Activated T-cell treated with anti-CD3 and anti-CD28 coated beads, Interleukin-2, amount 50 U/mL, for 24 hours (primary cell): Measurements from ENCODE around the gene TROAP.
A peak's percentile ranks its signal among the peaks of the same experiment; 100 is the strongest.

Experiments used
- DNase-seq: peaks from one replicate; pipeline ENCODE4 v3.0.0-alpha.2; 2020
- H3K27ac Mint-ChIP-seq: 2 replicates; pipeline ENCODE4 v1.8.0; 2020; ENCODE audit warnings: mild to moderate bottlenecking, mixed read lengths
- H3K27me3 Mint-ChIP-seq: 2 replicates; pipeline ENCODE4 v1.8.0; 2020; ENCODE audit warnings: mixed read lengths
- H3K36me3 Mint-ChIP-seq: 2 replicates; pipeline ENCODE4 v1.8.0; 2020; ENCODE audit warnings: low read depth, mixed read lengths
- H3K4me1 Mint-ChIP-seq: 2 replicates; pipeline ENCODE4 v1.8.0; 2020; ENCODE audit warnings: low read depth, mixed read lengths
- H3K4me3 Mint-ChIP-seq: 2 replicates; pipeline ENCODE4 v1.8.0; 2020; ENCODE audit warnings: mild to moderate bottlenecking, moderate library complexity, mixed read lengths
- H3K9me3 Mint-ChIP-seq: 2 replicates; pipeline ENCODE4 v1.8.0; 2020; ENCODE audit warnings: mixed read lengths

TROAP gene

GRCh38 chr12:49349266-49349665 is 26.2 kb downstream of the TROAP start:
- no peak overlapping the region for H3K27ac Mint-ChIP-seq
- H3K36me3 Mint-ChIP-seq: no peaks in the 10 kb centered on the region
- H3K4me1 Mint-ChIP-seq: peaks cover 27% of the 10 kb centered on the region

GRCh38 chr12:49352351-49352750 is 29.3 kb downstream of the TROAP start:
- no peak overlapping the region for H3K4me3 Mint-ChIP-seq
- peaks cover 56% of the 10 kb centered on the region for H3K27me3 Mint-ChIP-seq
- H3K27ac Mint-ChIP-seq: no peak overlapping the region
- H3K36me3 Mint-ChIP-seq: no peaks in the 10 kb centered on the region
- no peak for DNase-seq
- peaks cover 5% of the 10 kb centered on the region for H3K4me1 Mint-ChIP-seq
- H3K9me3 Mint-ChIP-seq: no peaks in the 10 kb centered on the region

More at GRCh38 chr12:49349266-49349665, 26.2 kb downstream of the TROAP start:
- Mint-ChIP-seq H3K9me3 (no peaks in the 10 kb centered on the region), H3K4me3 (no peak overlapping the region), H3K27me3 (peaks cover 71% of the 10 kb centered on the region)
- no peak for DNase-seq

- peaks cover 39% of the 10 kb centered on the region for H3K27me3 Mint-ChIP-seq
Observed at GRCh38 chr12:49355913-49356312, 32.9 kb downstream of the TROAP start.

GRCh38 chr12:49357103-49357678 is 34.1 kb downstream of the TROAP start:
- Mint-ChIP-seq H3K4me3 (no peak overlapping the region), H3K27ac (no peak overlapping the region), H3K9me3 (no peaks in the 10 kb centered on the region), H3K27me3 (peaks cover 29% of the 10 kb centered on the region), H3K36me3 (no peaks in the 10 kb centered on the region), H3K4me1 (peaks cover 2% of the 10 kb centered on the region)
- no peak for DNase-seq

More at GRCh38 chr12:49355913-49356312, 32.9 kb downstream of the TROAP start:
- no peak for DNase-seq
- Mint-ChIP-seq H3K27ac (no peak overlapping the region), H3K36me3 (no peaks in the 10 kb centered on the region), H3K4me1 (peaks cover 2% of the 10 kb centered on the region), H3K9me3 (no peaks in the 10 kb centered on the region), H3K4me3 (no peak overlapping the region)

- Mint-ChIP-seq H3K27ac (no peak overlapping the region), H3K4me1 (peaks cover 2% of the 10 kb centered on the region), H3K27me3 (peaks cover 20% of the 10 kb centered on the region), H3K9me3 (no peaks in the 10 kb centered on the region), H3K36me3 (no peaks in the 10 kb centered on the region), H3K4me3 (no peak overlapping the region)
- DNase-seq: no peak
Observed at GRCh38 chr12:49358483-49359141, 35.6 kb downstream of the TROAP start.

GRCh38 chr12:49359671-49360070 is 36.6 kb downstream of the TROAP start:
- Mint-ChIP-seq H3K27ac (no peak overlapping the region), H3K4me1 (peaks cover 2% of the 10 kb centered on the region), H3K27me3 (peaks cover 14% of the 10 kb centered on the region), H3K4me3 (no peak overlapping the region), H3K9me3 (no peaks in the 10 kb centered on the region), H3K36me3 (no peaks in the 10 kb centered on the region)
- no peak for DNase-seq

- no peak for DNase-seq
- Mint-ChIP-seq H3K4me1 (peaks cover 12% of the 10 kb centered on the region), H3K4me3 (no peak overlapping the region), H3K27me3 (peaks cover 7% of the 10 kb centered on the region), H3K9me3 (no peaks in the 10 kb centered on the region), H3K27ac (no peak overlapping the region), H3K36me3 (peaks cover 7% of the 10 kb centered on the region)
Observed at GRCh38 chr12:49362077-49362476, 39.0 kb downstream of the TROAP start.

- Mint-ChIP-seq H3K27ac (no peak overlapping the region), H3K4me3 (no peak overlapping the region), H3K9me3 (no peaks in the 10 kb centered on the region), H3K4me1 (peaks cover 34% of the 10 kb centered on the region), H3K27me3 (no peaks in the 10 kb centered on the region), H3K36me3 (peaks cover 7% of the 10 kb centered on the region)
- DNase-seq: no peak
Observed at GRCh38 chr12:49364989-49365388, 41.9 kb downstream of the TROAP start.

- Mint-ChIP-seq H3K36me3 (peaks cover 7% of the 10 kb centered on the region), H3K27me3 (no peaks in the 10 kb centered on the region), H3K27ac (peak overlapping the region; percentile 20), H3K9me3 (no peaks in the 10 kb centered on the region), H3K4me3 (peak overlapping the region; percentile 94), H3K4me1 (peaks cover 40% of the 10 kb centered on the region)
- DNase-seq: no peak
Observed at GRCh38 chr12:49365542-49365941, 42.5 kb downstream of the TROAP start.

- Mint-ChIP-seq H3K27ac (peak overlapping the region; percentile 98), H3K9me3 (no peaks in the 10 kb centered on the region), H3K36me3 (peaks cover 7% of the 10 kb centered on the region), H3K27me3 (no peaks in the 10 kb centered on the region), H3K4me1 (peaks cover 42% of the 10 kb centered on the region), H3K4me3 (peak overlapping the region; percentile 94)
- DNase-seq: no peak
Observed at GRCh38 chr12:49366096-49366651, 43.1 kb downstream of the TROAP start.

GRCh38 chr12:49366652-49367380 is 43.8 kb downstream of the TROAP start:
- no peaks in the 10 kb centered on the region for H3K9me3 Mint-ChIP-seq
- H3K4me1 Mint-ChIP-seq: peaks cover 42% of the 10 kb centered on the region
- H3K27me3 Mint-ChIP-seq: no peaks in the 10 kb centered on the region
- H3K36me3 Mint-ChIP-seq: peaks cover 7% of the 10 kb centered on the region
- peak; percentile 92 for DNase-seq
- peak overlapping the region; percentile 98 for H3K27ac Mint-ChIP-seq
- peak overlapping the region; percentile 94 for H3K4me3 Mint-ChIP-seq

GRCh38 chr12:49367381-49368239 is 44.6 kb downstream of the TROAP start, which contains the start of gene SPATS2:
TSS of gene SPATS2 (plus strand) at chr12:49367462. CDS start at chr12:49461013, 93,551 bp downstream.
- peak within 1 kb of the TSS; percentile 94 for H3K4me3 Mint-ChIP-seq
- H3K27me3 Mint-ChIP-seq: no peaks in the 10 kb centered on the region
- peaks cover 42% of the 10 kb centered on the region for H3K4me1 Mint-ChIP-seq
- no peak for DNase-seq
- peaks cover 7% of the 10 kb centered on the region for H3K36me3 Mint-ChIP-seq
- no peaks in the 10 kb centered on the region for H3K9me3 Mint-ChIP-seq
- H3K27ac Mint-ChIP-seq: peak within 1 kb of the TSS; percentile 98

- Mint-ChIP-seq H3K9me3 (no peaks in the 10 kb centered on the region), H3K4me3 (peak overlapping the region; percentile 94), H3K4me1 (peaks cover 42% of the 10 kb centered on the region), H3K27ac (no peak overlapping the region), H3K36me3 (peaks cover 7% of the 10 kb centered on the region), H3K27me3 (no peaks in the 10 kb centered on the region)
- DNase-seq: no peak
Observed at GRCh38 chr12:49368240-49368600, 45.2 kb downstream of the TROAP start.
